22Rv1 (cell line): ENCODE measurements around the gene GALNT16.

Source experiments
- CTCF ChIP-seq: fragments of 450-650 bp; IDR thresholded peaks from 2 replicates; pipeline ENCODE4 v1.5.1; 2017; ENCODE audit warnings: mild to moderate bottlenecking
- ZFX ChIP-seq: fragments of 450-650 bp; IDR thresholded peaks from 2 replicates; pipeline ENCODE4 v1.6.1; 2017; ENCODE audit warnings: antibody characterized with exemption, borderline replicate concordance

DNA sequence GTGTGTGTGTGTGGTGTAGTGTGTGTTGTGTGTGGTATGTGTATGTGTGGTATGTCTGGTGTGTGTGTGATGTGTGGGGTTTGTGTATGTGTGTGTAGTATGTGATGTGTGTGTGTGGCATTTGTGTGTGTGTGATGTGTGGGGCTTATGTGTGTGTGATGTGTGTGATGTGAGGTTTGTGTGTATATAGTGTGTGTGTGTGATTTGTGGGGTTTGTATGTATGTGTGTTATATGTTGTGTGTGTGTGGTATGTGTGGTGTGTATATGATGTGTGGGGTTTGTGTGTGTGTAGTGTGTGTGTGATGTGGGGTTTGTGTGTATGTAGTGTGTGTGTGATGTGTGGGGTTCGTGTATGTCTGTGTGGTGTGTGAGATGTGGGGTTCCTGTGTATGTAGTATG lies 9.4 kb downstream of the GALNT16 start:
- TF ChIP-seq CTCF (no peak), ZFX (no peak)
